Left hindlimb (tissue), 1 donor: ENCODE data around the gene ANTXR1.

Experiments
- DNase-seq: peaks from one replicate; pipeline ENCODE4 v3.0.0-alpha.2; 2018

ANTXR1 gene

GRCh38 chr2:69036926-69037325 is 23.9 kb downstream of the ANTXR1 start:
- DNase-seq = no peak

- no peak for DNase-seq
Measured at GRCh38 chr2:69041214-69041613, 28.2 kb downstream of the ANTXR1 start.

GRCh38 chr2:69043736-69044400 is 30.9 kb downstream of the ANTXR1 start:
- DNase-seq = no peak

GRCh38 chr2:69046221-69046662 is 33.3 kb downstream of the ANTXR1 start:
- DNase-seq = no peak

GRCh38 chr2:69047625-69048145 is 34.7 kb downstream of the ANTXR1 start:
- DNase-seq = no peak

- DNase-seq = no peak
Measured at GRCh38 chr2:69050802-69051201, 37.8 kb downstream of the ANTXR1 start.

- DNase-seq = no peak
Measured at GRCh38 chr2:69053416-69053965, 40.5 kb downstream of the ANTXR1 start.

- no peak for DNase-seq
Measured at GRCh38 chr2:69054431-69054830, 41.5 kb downstream of the ANTXR1 start.

GRCh38 chr2:69055688-69056470 is 42.9 kb downstream of the ANTXR1 start:
- no peak for DNase-seq

GRCh38 chr2:69057660-69058059 is 44.7 kb downstream of the ANTXR1 start:
- no peak for DNase-seq

GRCh38 chr2:69059731-69060290 is 46.8 kb downstream of the ANTXR1 start:
- DNase-seq = no peak

GRCh38 chr2:69060938-69061501 is 48.0 kb downstream of the ANTXR1 start:
- DNase-seq = no peak

- no peak for DNase-seq
Measured at GRCh38 chr2:69061525-69061924, 48.5 kb downstream of the ANTXR1 start.

- DNase-seq = no peak
Measured at GRCh38 chr2:69062307-69062962, 49.5 kb downstream of the ANTXR1 start.

- no peak for DNase-seq
Measured at GRCh38 chr2:69065735-69066336, 52.9 kb downstream of the ANTXR1 start.

GRCh38 chr2:69067026-69067630 is 54.1 kb downstream of the ANTXR1 start:
- no peak for DNase-seq

GRCh38 chr2:69067866-69068265 is 54.9 kb downstream of the ANTXR1 start:
- DNase-seq = no peak

- DNase-seq = no peak
Measured at GRCh38 chr2:69070969-69071368, 58.0 kb downstream of the ANTXR1 start.

- DNase-seq = no peak
Measured at GRCh38 chr2:69073928-69074570, 61.1 kb downstream of the ANTXR1 start.

GRCh38 chr2:69074918-69075317 is 61.9 kb downstream of the ANTXR1 start:
- no peak for DNase-seq

- no peak for DNase-seq
Measured at GRCh38 chr2:69075486-69075885, 62.5 kb downstream of the ANTXR1 start.
